HG03442 (cell line): ENCODE measurements around the gene ZNF133.
"Not testable (repeated sequence)": the region's sequence is repeated elsewhere in the genome, so short reads cannot be mapped to it uniquely, and the experiment has no call there.

Experiments
- ATAC-seq: cut with Tn5 transposase; IDR thresholded peaks from one replicate; pipeline ENCODE4 v1.9.1; 2021; ENCODE audit warnings: mild to moderate bottlenecking, moderate library complexity; ENCODE audit not compliant: unreplicated experiment

The ZNF133 gene

GRCh38 chr20:18284805-18285533 lies 3.4 kb upstream of the ZNF133 start:
- no peak for ATAC-seq

- ATAC-seq, result no peak
These were observed 797 bp upstream of the ZNF133 start for GRCh38 chr20:18287546-18287914.

GRCh38 chr20:18288749-18289267 lies 481 bp downstream of the ZNF133 start:
- no peak for ATAC-seq

- no peak for ATAC-seq
These were observed 979 bp downstream of the ZNF133 start for GRCh38 chr20:18289306-18289705.

GRCh38 chr20:18299364-18299763 lies 11.0 kb downstream of the ZNF133 start:
- ATAC-seq, result no peak

- no peak for ATAC-seq
These were observed 16.3 kb downstream of the ZNF133 start for GRCh38 chr20:18304618-18305017.

- no peak for ATAC-seq
These were observed 19.0 kb downstream of the ZNF133 start for GRCh38 chr20:18307301-18307700.

GRCh38 chr20:18310051-18310450 lies 21.7 kb downstream of the ZNF133 start:
- no peak for ATAC-seq

GRCh38 chr20:18310592-18310991 lies 22.3 kb downstream of the ZNF133 start:
- no peak for ATAC-seq

GRCh38 chr20:18312723-18313122 lies 24.4 kb downstream of the ZNF133 start:
- no peak for ATAC-seq

- no peak for ATAC-seq
These were observed 25.1 kb downstream of the ZNF133 start for GRCh38 chr20:18313411-18313810.

- ATAC-seq, result no peak
These were observed 26.6 kb downstream of the ZNF133 start for GRCh38 chr20:18314786-18315406.

GRCh38 chr20:18316166-18316565 lies 27.8 kb downstream of the ZNF133 start:
- ATAC-seq, result no peak

GRCh38 chr20:18321316-18321715 lies 33.0 kb downstream of the ZNF133 start:
- no peak for ATAC-seq

GRCh38 chr20:18321976-18322950 lies 33.9 kb downstream of the ZNF133 start:
- ATAC-seq, result no peak

- no peak for ATAC-seq
These were observed 35.4 kb downstream of the ZNF133 start for GRCh38 chr20:18323705-18324104.

- ATAC-seq, result no peak
These were observed 36.3 kb downstream of the ZNF133 start for GRCh38 chr20:18324596-18325089.

- no peak for ATAC-seq
These were observed 38.7 kb downstream of the ZNF133 start for GRCh38 chr20:18326990-18327389.

GRCh38 chr20:18331694-18332093 lies 43.4 kb downstream of the ZNF133 start:
- ATAC-seq, result no peak

GRCh38 chr20:18349749-18350148 lies 61.4 kb downstream of the ZNF133 start:
- not testable (repeated sequence) for ATAC-seq

- ATAC-seq, result no peak
These were observed 71.5 kb downstream of the ZNF133 start for GRCh38 chr20:18359854-18360253.
